ENCODE results near the gene RAP1GAP2. TPM values are rescaled to one million over a fixed set of nuclear protein-coding genes. Genes with fewer than 3 reads are reported as not detected.

The RAP1GAP2 gene
- polyA plus RNA-seq, 1 of the 3 experiments (the other 2 are of a cell fraction), result 22.0 TPM

DNA sequence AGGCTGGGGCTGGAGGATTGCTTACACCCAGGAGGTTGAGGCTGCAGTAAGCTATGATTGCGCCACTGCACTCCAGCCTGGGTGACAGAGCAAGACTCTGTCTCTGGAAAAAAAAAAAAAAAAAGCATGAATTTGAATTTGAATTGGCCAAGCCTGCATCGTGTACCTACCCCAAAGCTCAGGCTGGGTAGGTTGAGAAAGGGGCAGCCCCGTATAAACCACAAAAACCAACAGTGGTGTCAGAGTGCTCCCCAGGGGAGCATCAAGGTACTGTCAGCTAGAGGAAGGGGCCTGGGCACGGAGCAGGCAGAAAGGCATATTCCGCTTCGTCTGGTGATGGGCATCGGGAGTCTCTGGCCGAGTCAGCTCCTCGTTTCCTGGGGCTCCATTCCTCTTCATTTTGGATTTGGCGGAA lies 40.9 kb downstream of the RAP1GAP2 start:
- Histone ChIP-seq H3F3A (replicated peaks; ENCODE audit: insufficient read depth) (no peaks in the 10 kb centered on the region), H3K36me3 (replicated peaks in 1 of 2; ENCODE audit: control insufficient read depth in 1 of 2, insufficient read depth in 2 of 2, low read length in 1 of 2) (no peaks in the 10 kb centered on the region), H3K9ac (no peak overlapping the region), H3K79me2 (ENCODE audit: insufficient read depth) (no peaks in the 10 kb centered on the region), H3K4me3 (ENCODE audit: low read depth in 2 of 2, low read length in 1 of 2) (no peak overlapping the region), H3K9me3 (no peaks in the 10 kb centered on the region), H4K20me1 (ENCODE audit: insufficient read depth) (no peaks in the 10 kb centered on the region), H3K4me1 (ENCODE audit: control insufficient read depth in 1 of 2, insufficient read depth in 2 of 2, low read depth in 1 of 2, low read length in 1 of 2) (peaks cover 0 to 7% of the 10 kb centered on the region in 2 experiments; a peak in 1 of 4 replicates), H2AFZ (ENCODE audit: low read depth) (no peak overlapping the region), H3K4me2 (no peak overlapping the region), H3K27ac (ENCODE audit: low read depth in 2 of 2, low read length in 1 of 2) (no peak overlapping the region), H3K9me2 (no peaks in the 10 kb centered on the region), H3K27me3 (ENCODE audit: insufficient read depth) (no peaks in the 10 kb centered on the region)
- TF ChIP-seq RXRA (IDR thresholded peaks at IDR 0.05; ENCODE audit: borderline replicate concordance, low read depth) (no peak), SMC3 (IDR thresholded peaks at IDR 0.05; ENCODE audit: low read depth, low read length) (no peak), FOSL2 (IDR thresholded peaks at IDR 0.05; ENCODE audit: borderline replicate concordance, low read depth) (no peak), CHD2 (IDR thresholded peaks at IDR 0.05; ENCODE audit: low read length, partially characterized antibody) (no peak), GABPA (IDR thresholded peaks at IDR 0.05; ENCODE audit: low read depth) (no peak)
- 82% methylated on average over 9 of the region's 10 CpGs for WGBS (ENCODE audit: low lambda C conversion rate)
- ChIA-PET POLR2A (no interaction called here), CTCF (interaction anchor here (1.1 to 6.0 kb wide), 7 partner anchors 9 to 176 kb away, joined by 3 to 48 read pairs (median 6); no protein-coding TSS in a partner anchor)
- DNase-seq, result no peak

DNA sequence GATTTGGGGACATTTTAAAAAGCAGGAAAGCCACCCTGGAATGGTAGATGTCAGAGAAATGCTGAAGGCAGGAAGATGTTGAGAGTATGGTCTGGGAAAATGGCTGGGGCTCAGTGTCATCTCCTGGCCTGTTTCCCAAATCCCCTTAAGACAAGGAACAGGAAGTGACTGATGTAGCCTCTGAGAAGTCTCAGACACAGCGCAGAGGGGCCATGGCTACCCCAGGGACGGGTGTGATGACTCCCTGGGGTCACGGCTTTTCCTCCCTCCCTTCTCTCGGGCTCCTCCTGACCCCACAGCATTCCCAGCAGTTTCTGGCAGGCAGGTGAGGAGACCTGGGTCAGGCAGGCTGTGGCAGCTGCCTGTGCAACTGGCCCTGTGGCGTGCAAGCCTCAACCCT lies 45.4 kb downstream of the RAP1GAP2 start:
- H3K9me2 ChIP-seq, result no peaks in the 10 kb centered on the region
- no peak overlapping the region for H3K4me2 ChIP-seq
- no peaks in the 10 kb centered on the region for H3K79me2 ChIP-seq (ENCODE audit: insufficient read depth)
- H3K36me3 ChIP-seq (replicated peaks in 1 of 2; ENCODE audit: control insufficient read depth in 1 of 2, insufficient read depth in 2 of 2, low read length in 1 of 2), result no peaks in the 10 kb centered on the region
- WGBS (ENCODE audit: low lambda C conversion rate), result 68% methylated on average over 4 of the region's 5 CpGs
- H3K4me3 ChIP-seq (ENCODE audit: low read depth in 2 of 2, low read length in 1 of 2), result no peak overlapping the region
- peaks cover 0 to 7% of the 10 kb centered on the region in 2 experiments; a peak in 1 of 4 replicates for H3K4me1 ChIP-seq (ENCODE audit: control insufficient read depth in 1 of 2, insufficient read depth in 2 of 2, low read depth in 1 of 2, low read length in 1 of 2)
- H2AFZ ChIP-seq (ENCODE audit: low read depth), result peak overlapping the region; percentile 91
- no peak overlapping the region for H3K9ac ChIP-seq
- H3K27me3 ChIP-seq (ENCODE audit: insufficient read depth), result no peaks in the 10 kb centered on the region
- no peaks in the 10 kb centered on the region for H3K9me3 ChIP-seq
- no peaks in the 10 kb centered on the region for H4K20me1 ChIP-seq (ENCODE audit: insufficient read depth)
- peak overlapping the region in 1 of 2 experiments; percentile 45; a peak in 1 of 4 replicates for H3K27ac ChIP-seq (ENCODE audit: low read depth in 2 of 2, low read length in 1 of 2)
- no peak for DNase-seq
- POLR2A ChIA-PET, result no interaction called here
- H3F3A ChIP-seq (replicated peaks; ENCODE audit: insufficient read depth), result no peaks in the 10 kb centered on the region
- 0 out of 2 replicates have a peak, but pooled peaks have one; percentile 14 for TF ChIP-seq NFIC (IDR thresholded peaks at IDR 0.05; ENCODE audit: borderline replicate concordance)
- no peak for TF ChIP-seq FOXJ3 (CRISPR knock-in tag; IDR thresholded peaks at IDR 0.05)
- TF ChIP-seq JUND (IDR thresholded peaks at IDR 0.05), result no peak
- TF ChIP-seq GATA2 (CRISPR knock-in tag; IDR thresholded peaks at IDR 0.05), result no peak
- TF ChIP-seq EZH2phosphoT487 (IDR thresholded peaks at IDR 0.05; ENCODE audit: borderline replicate concordance, low read depth), result no peak
- no peak for TF ChIP-seq YY1 (IDR thresholded peaks at IDR 0.05; ENCODE audit: low read depth)
- no peak for TF ChIP-seq NRF1 (IDR thresholded peaks at IDR 0.05; ENCODE audit: low read depth, low read length)
- CTCF ChIA-PET, result interaction anchor here (0.7 to 1.1 kb wide), 2 partner anchors 8 to 171 kb away, joined by 3 read pairs; no protein-coding TSS in a partner anchor

DNA sequence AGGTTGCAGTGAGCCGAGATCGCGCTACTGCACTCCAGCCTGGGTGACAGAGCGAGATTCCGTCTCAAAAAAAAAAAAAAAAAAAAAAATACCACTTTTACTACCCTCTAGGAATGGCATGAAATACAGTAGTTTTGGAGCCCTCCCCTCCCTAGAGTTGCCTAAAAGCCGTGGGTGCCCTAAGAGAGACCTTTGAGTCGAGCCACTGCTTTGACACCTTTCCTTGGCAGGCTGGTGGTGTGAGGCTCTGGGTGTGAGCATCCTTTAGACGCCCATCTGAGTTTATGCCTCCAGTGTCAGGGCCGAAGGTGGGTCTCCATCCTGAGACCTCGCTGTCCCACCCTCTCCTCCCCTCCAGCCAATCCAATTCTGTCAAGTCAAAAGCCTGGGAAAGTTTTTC lies 46.2 kb downstream of the RAP1GAP2 start:
- Histone ChIP-seq H3K4me1 (ENCODE audit: control insufficient read depth in 1 of 2, insufficient read depth in 2 of 2, low read depth in 1 of 2, low read length in 1 of 2) (peaks cover 0 to 7% of the 10 kb centered on the region in 2 experiments; a peak in 1 of 4 replicates), H3K36me3 (replicated peaks in 1 of 2; ENCODE audit: control insufficient read depth in 1 of 2, insufficient read depth in 2 of 2, low read length in 1 of 2) (no peaks in the 10 kb centered on the region), H3F3A (replicated peaks; ENCODE audit: insufficient read depth) (no peaks in the 10 kb centered on the region), H3K4me3 (ENCODE audit: low read depth in 2 of 2, low read length in 1 of 2) (no peak overlapping the region), H4K20me1 (ENCODE audit: insufficient read depth) (no peaks in the 10 kb centered on the region), H3K27ac (ENCODE audit: low read depth in 2 of 2, low read length in 1 of 2) (no peak overlapping the region), H3K9me3 (no peaks in the 10 kb centered on the region), H3K27me3 (ENCODE audit: insufficient read depth) (no peaks in the 10 kb centered on the region), H2AFZ (ENCODE audit: low read depth) (no peak overlapping the region), H3K9ac (no peak overlapping the region), H3K79me2 (ENCODE audit: insufficient read depth) (no peaks in the 10 kb centered on the region), H3K9me2 (no peaks in the 10 kb centered on the region), H3K4me2 (no peak overlapping the region)
- WGBS (ENCODE audit: low lambda C conversion rate), result 92% methylated on average over 10 of the region's 10 CpGs
- no peak for TF ChIP-seq RCOR1 (IDR thresholded peaks at IDR 0.05; ENCODE audit: low read length)
- TF ChIP-seq RAD21 (IDR thresholded peaks at IDR 0.05; ENCODE audit: low read length), result no peak
- no peak for TF ChIP-seq NFIC (IDR thresholded peaks at IDR 0.05; ENCODE audit: borderline replicate concordance)
- TF ChIP-seq TAF1 (IDR thresholded peaks at IDR 0.05; ENCODE audit: borderline replicate concordance, low read depth, low read length), result no peak
- no peak for TF ChIP-seq SMC3 (IDR thresholded peaks at IDR 0.05; ENCODE audit: low read depth, low read length)
- TF ChIP-seq CHD2 (IDR thresholded peaks at IDR 0.05; ENCODE audit: low read length, partially characterized antibody), result no peak
- no peak for TF ChIP-seq JUND (IDR thresholded peaks at IDR 0.05)
- no peak for TF ChIP-seq RFX5 (IDR thresholded peaks at IDR 0.05; ENCODE audit: low read length)
- TF ChIP-seq MEF2A (IDR thresholded peaks at IDR 0.05; ENCODE audit: borderline replicate concordance, low read depth), result no peak
- no peak for TF ChIP-seq SIN3A (IDR thresholded peaks at IDR 0.05; ENCODE audit: borderline replicate concordance, low read depth, low read length)
- no peak for TF ChIP-seq GATA2 (CRISPR knock-in tag; IDR thresholded peaks at IDR 0.05)
- TF ChIP-seq, protein P1, sequence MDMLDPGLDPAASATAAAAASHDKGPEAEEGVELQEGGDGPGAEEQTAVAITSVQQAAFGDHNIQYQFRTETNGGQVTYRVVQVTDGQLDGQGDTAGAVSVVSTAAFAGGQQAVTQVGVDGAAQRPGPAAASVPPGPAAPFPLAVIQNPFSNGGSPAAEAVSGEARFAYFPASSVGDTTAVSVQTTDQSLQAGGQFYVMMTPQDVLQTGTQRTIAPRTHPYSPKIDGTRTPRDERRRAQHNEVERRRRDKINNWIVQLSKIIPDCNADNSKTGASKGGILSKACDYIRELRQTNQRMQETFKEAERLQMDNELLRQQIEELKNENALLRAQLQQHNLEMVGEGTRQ (IDR thresholded peaks at IDR 0.05; ENCODE audit: borderline replicate concordance, low read depth, low read length), result no peak
- TF ChIP-seq FOSL2 (IDR thresholded peaks at IDR 0.05; ENCODE audit: borderline replicate concordance, low read depth), result no peak
- ChIA-PET CTCF (interaction anchor here (12.7 kb wide), 1 partner anchor 168 kb away, joined by 238 read pairs; no protein-coding TSS in a partner anchor), POLR2A (no interaction called here)
- DNase-seq, result no peak

Measured in SK-N-SH (cell line).